OCI-LY7 (cell line): ENCODE results near the gene HSBP1. TPM values are rescaled to one million over a fixed set of nuclear protein-coding genes. Genes with fewer than 3 reads are reported as not detected.

Experiments
- BruUV-seq: library from RNA; stranded (reverse); fragments of 400-500 nt; replicated peaks from 2 replicates; lab custom pipeline; 2021; lab: Mats Ljungman, UMichigan
- CTCF ChIA-PET: fragments of 300-600 bp; sonication (Branson Sonifier 250); formaldehyde crosslinking; loops from one replicate; lab custom pipeline; 2022; ENCODE audit warnings: antibody characterized with exemption; ENCODE audit not compliant: unreplicated experiment; lab: Charles Lee
- POLR2A ChIA-PET: fragments of 300-600 bp; sonication (Branson Sonifier 250); formaldehyde crosslinking; loops from one replicate; lab custom pipeline; 2022; ENCODE audit warnings: antibody characterized with exemption; lab: Charles Lee
- DNase-seq: peaks from one replicate; pipeline ENCODE4 v3.0.0-alpha.2; 2015; ENCODE audit warnings: low spot score
- H2AFZ ChIP-seq: fragments of 200-600 bp; sonication (generic), shearing (Covaris generic); 2 replicates; pipeline ENCODE4 v1.6.1; 2014; ENCODE audit warnings: mild to moderate bottlenecking, antibody characterized with exemption, low read length, moderate library complexity
- H3K27ac ChIP-seq: fragments of 200-600 bp; sonication (generic); 2 replicates; pipeline ENCODE4 v1.5.1; 2014; ENCODE audit warnings: mixed run types, low read depth, mild to moderate bottlenecking, moderate library complexity, low read length, inconsistent platforms; ENCODE audit not compliant: poor library complexity, severe bottlenecking
- H3K36me3 ChIP-seq: fragments of 200-600 bp; sonication (generic); 2 replicates; pipeline ENCODE4 v1.6.1; 2014; ENCODE audit warnings: mild to moderate bottlenecking, antibody characterized with exemption, low read length, moderate library complexity, mixed read lengths; ENCODE audit not compliant: insufficient read depth
- H3K4me1 ChIP-seq: fragments of 200-600 bp; sonication (generic); 2 replicates; pipeline ENCODE4 v1.5.1; 2014; ENCODE audit warnings: mild to moderate bottlenecking, low read length; ENCODE audit not compliant: insufficient read depth, poor library complexity, severe bottlenecking
- H3K4me2 ChIP-seq: fragments of 200-600 bp; sonication (generic); 2 replicates; pipeline ENCODE4 v1.6.1; 2014; ENCODE audit warnings: mild to moderate bottlenecking, low read length
- H3K4me3 ChIP-seq: fragments of 200-600 bp; sonication (generic); 2 replicates; pipeline ENCODE4 v1.5.1; 2014; ENCODE audit warnings: mild to moderate bottlenecking, low read depth, low read length; ENCODE audit not compliant: poor library complexity, severe bottlenecking
- H3K79me2 ChIP-seq: fragments of 200-600 bp; sonication (generic); 2 replicates; pipeline ENCODE4 v1.6.1; 2016; ENCODE audit warnings: low read depth, mild to moderate bottlenecking, low read length, moderate library complexity, mixed read lengths; ENCODE audit not compliant: insufficient read depth
- H3K9me2 ChIP-seq: fragments of 200-600 bp; sonication (generic); 2 replicates; pipeline ENCODE4 v1.6.1; 2016; ENCODE audit warnings: mild to moderate bottlenecking, low read length, mixed read lengths; ENCODE audit not compliant: insufficient read depth
- H3K9me3 ChIP-seq: fragments of 200-600 bp; sonication (generic); 2 replicates; pipeline ENCODE4 v1.6.1; 2014; ENCODE audit warnings: mild to moderate bottlenecking, mixed run types, low read length, mixed read lengths
- H4K20me1 ChIP-seq: fragments of 200-600 bp; sonication (generic); 2 replicates; pipeline ENCODE4 v1.6.1; 2014; ENCODE audit warnings: mild to moderate bottlenecking, antibody characterized with exemption, low read length, moderate library complexity, mixed read lengths; ENCODE audit not compliant: insufficient read depth
- EZH2phosphoT487 ChIP-seq: fragments of 200-600 bp; sonication (generic); IDR thresholded peaks from 2 replicates; pipeline ENCODE4 v1.6.1; 2018; ENCODE audit warnings: low read depth, borderline replicate concordance, mild to moderate bottlenecking, mixed run types, antibody characterized with exemption, low read length, moderate library complexity, mixed read lengths
- intact Hi-C: fragments of 100-400 bp; cut with micrococcal nuclease; formaldehyde crosslinking; loops from one replicate; pipeline ENCODE4 v1.10.0; 2022; ENCODE audit not compliant: unreplicated experiment
- total RNA-seq, 2 experiments: library from RNA; depleted of rRNA in 1 of 2; stranded (reverse); fragments of >200 nt in 1 of 2; shearing (Covaris generic) in 1 of 2; gene quantifications; 2 replicates each; pipeline ENCODE4 v1.2.3, GENCODE V29; 2014 to 2022
- TF ChIP-seq, protein P1 (sequence below): fragments of 200-600 bp; sonication (generic); conservative IDR thresholded peaks from 2 replicates; pipeline ENCODE4 v1.5.1; 2014; ENCODE audit warnings: mild to moderate bottlenecking, antibody characterized with exemption, low read length, moderate library complexity, mixed read lengths

The HSBP1 gene
- total RNA-seq, 2 experiments from 2014 or later: 105 to 131 TPM

DNA sequence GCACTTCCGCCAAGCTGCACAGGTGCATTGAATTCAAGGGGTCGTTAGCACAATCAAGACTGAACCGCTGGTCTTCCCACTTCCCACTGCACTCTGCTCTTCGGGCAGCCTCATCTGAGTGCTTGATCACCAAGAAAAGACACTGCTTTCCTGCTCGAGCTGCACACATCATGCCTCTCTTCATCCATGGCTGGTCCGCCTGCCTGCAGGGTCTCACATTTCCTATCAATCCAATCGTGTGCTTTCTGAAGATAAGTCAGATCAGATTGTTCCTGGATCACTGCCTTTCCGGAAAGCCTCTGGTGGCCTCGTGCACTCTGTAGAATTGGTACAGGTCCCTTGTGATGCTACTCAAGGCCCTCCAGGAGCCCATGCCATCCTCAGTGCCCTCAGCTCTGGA is 30.8 kb upstream of the HSBP1 start:
- no peak for TF ChIP-seq EZH2phosphoT487
- TF ChIP-seq, protein P1, sequence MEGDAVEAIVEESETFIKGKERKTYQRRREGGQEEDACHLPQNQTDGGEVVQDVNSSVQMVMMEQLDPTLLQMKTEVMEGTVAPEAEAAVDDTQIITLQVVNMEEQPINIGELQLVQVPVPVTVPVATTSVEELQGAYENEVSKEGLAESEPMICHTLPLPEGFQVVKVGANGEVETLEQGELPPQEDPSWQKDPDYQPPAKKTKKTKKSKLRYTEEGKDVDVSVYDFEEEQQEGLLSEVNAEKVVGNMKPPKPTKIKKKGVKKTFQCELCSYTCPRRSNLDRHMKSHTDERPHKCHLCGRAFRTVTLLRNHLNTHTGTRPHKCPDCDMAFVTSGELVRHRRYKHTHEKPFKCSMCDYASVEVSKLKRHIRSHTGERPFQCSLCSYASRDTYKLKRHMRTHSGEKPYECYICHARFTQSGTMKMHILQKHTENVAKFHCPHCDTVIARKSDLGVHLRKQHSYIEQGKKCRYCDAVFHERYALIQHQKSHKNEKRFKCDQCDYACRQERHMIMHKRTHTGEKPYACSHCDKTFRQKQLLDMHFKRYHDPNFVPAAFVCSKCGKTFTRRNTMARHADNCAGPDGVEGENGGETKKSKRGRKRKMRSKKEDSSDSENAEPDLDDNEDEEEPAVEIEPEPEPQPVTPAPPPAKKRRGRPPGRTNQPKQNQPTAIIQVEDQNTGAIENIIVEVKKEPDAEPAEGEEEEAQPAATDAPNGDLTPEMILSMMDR: no peak
- Histone ChIP-seq H4K20me1 (no peaks in the 10 kb centered on the region), H3K36me3 (no peaks in the 10 kb centered on the region), H3K79me2 (no peaks in the 10 kb centered on the region), H3K4me1 (no peaks in the 10 kb centered on the region), H2AFZ (no peak overlapping the region), H3K9me2 (no peaks in the 10 kb centered on the region), H3K27ac (no peak overlapping the region), H3K4me2 (no peak overlapping the region), H3K9me3 (no peaks in the 10 kb centered on the region), H3K4me3 (no peak overlapping the region)
- POLR2A ChIA-PET: no interaction called here
- CTCF ChIA-PET: no interaction called here
- no TSS peak for BruUV-seq
- intact Hi-C loops: no loop called here
- DNase-seq: no peak

DNA sequence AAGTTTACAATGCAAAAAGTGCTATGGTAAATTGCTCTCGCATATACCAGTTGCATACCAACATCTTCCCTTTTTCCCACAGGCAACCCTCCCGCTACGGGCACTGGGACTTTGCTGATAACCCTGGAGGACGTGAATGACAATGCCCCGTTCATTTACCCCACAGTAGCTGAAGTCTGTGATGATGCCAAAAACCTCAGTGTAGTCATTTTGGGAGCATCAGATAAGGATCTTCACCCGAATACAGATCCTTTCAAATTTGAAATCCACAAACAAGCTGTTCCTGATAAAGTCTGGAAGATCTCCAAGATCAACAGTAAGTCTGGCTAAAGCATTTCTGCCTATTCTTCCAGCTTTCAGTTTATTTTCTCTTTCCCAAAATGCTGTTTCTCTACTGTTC is 27.9 kb upstream of the HSBP1 start:
- POLR2A ChIA-PET: no interaction called here
- CTCF ChIA-PET: no interaction called here

DNA sequence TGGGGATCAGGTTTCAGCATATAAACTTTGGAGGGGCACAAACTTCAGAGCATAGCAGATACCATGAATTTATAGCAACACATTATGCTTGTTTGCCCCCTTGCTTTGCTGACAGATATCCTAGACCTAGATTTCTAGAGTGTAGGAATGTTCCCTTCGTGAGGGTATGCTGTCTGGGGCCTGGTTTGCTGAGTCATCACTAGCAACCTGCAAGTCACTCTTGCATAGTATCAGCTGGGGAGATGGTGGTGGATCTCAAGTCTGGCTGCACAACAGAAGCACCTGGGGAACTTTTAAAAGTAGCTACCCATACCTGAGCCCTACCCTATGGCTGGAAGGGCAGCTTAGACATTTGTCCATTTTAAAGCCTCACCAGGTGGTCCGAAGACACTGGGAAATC is 22.3 kb upstream of the HSBP1 start:
- Histone ChIP-seq H3K27ac (no peak overlapping the region), H3K79me2 (no peaks in the 10 kb centered on the region), H3K9me2 (no peaks in the 10 kb centered on the region), H4K20me1 (no peaks in the 10 kb centered on the region), H3K4me3 (no peak overlapping the region), H3K9me3 (no peaks in the 10 kb centered on the region), H3K4me1 (no peaks in the 10 kb centered on the region), H3K36me3 (no peaks in the 10 kb centered on the region), H2AFZ (no peak overlapping the region), H3K4me2 (no peak overlapping the region)
- intact Hi-C loops: no loop called here
- DNase-seq: no peak
- POLR2A ChIA-PET: no interaction called here
- TF ChIP-seq, protein P1: no peak
- no peak for TF ChIP-seq EZH2phosphoT487
- BruUV-seq: no TSS peak
- CTCF ChIA-PET: no interaction called here

More for the DNA sequence above, 27.9 kb upstream of the HSBP1 start:
- no peak overlapping the region for H3K4me3 ChIP-seq
- DNase-seq: no peak
- no peaks in the 10 kb centered on the region for H3K79me2 ChIP-seq
- BruUV-seq: no TSS peak
- no peak overlapping the region for H3K4me2 ChIP-seq
- intact Hi-C loops: no loop called here
- no peaks in the 10 kb centered on the region for H3K9me3 ChIP-seq
- H3K9me2 ChIP-seq: no peaks in the 10 kb centered on the region
- H3K36me3 ChIP-seq: no peaks in the 10 kb centered on the region
- no peaks in the 10 kb centered on the region for H4K20me1 ChIP-seq
- no peak overlapping the region for H2AFZ ChIP-seq
- TF ChIP-seq, protein P1: no peak
- TF ChIP-seq EZH2phosphoT487: no peak
- H3K27ac ChIP-seq: no peak overlapping the region
- H3K4me1 ChIP-seq: no peaks in the 10 kb centered on the region
